GM18502 (cell line): ENCODE results near the gene PPM1L.
A peak's percentile ranks its signal among the peaks of the same experiment; 100 is the strongest.

Experiments
- ATAC-seq: cut with Tn5 transposase; IDR thresholded peaks from one replicate; pipeline ENCODE4 v1.9.1; 2021; ENCODE audit warnings: mild to moderate bottlenecking; ENCODE audit not compliant: unreplicated experiment, poor library complexity

The PPM1L gene

GRCh38 chr3:160758929-160759577, 3.0 kb downstream of the PPM1L start:
- ATAC-seq = no peak

DNA sequence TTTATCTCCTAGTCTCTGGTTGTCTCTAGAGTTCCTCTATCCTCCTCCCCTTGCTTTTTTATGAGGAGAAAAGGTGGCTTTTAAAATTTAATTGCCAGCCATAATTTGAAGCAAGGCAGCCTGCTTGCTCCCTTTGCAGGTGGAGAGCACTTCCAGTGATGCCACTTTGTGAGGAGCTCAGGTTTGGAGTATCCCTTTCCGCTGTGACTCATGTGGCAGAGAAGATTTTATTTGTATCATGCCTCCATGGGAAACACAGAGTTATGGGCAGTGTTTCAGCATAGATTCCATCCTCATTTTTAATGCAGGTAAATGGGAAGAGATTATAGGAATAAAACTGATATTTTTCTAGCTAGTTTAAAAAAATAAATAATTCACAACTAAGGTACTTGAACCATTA, 7.0 kb downstream of the PPM1L start:
- no peak for ATAC-seq

GRCh38 chr3:160765211-160765610, 9.2 kb downstream of the PPM1L start:
- no peak for ATAC-seq

DNA sequence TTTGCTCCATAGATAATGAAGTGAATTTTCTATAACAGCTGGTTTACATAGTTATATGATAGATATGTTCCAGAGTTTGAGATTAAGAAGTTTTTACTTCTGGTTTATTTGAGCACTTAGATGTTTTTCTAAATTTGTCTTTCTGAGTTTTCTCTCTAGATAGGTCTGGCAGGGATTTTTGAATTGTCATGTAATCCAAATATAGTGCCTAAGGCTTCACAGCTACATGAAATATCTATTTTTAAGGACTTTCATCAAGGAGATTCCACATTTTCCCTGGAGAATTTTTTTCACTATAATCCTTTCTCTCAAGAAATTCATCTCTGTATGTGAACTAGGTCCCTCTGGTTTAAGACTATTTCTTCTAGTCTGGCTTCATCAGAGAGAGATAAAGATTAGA, 12.0 kb downstream of the PPM1L start:
- no peak for ATAC-seq

- no peak for ATAC-seq
These were observed 12.9 kb downstream of the PPM1L start for GRCh38 chr3:160768918-160769317.

DNA sequence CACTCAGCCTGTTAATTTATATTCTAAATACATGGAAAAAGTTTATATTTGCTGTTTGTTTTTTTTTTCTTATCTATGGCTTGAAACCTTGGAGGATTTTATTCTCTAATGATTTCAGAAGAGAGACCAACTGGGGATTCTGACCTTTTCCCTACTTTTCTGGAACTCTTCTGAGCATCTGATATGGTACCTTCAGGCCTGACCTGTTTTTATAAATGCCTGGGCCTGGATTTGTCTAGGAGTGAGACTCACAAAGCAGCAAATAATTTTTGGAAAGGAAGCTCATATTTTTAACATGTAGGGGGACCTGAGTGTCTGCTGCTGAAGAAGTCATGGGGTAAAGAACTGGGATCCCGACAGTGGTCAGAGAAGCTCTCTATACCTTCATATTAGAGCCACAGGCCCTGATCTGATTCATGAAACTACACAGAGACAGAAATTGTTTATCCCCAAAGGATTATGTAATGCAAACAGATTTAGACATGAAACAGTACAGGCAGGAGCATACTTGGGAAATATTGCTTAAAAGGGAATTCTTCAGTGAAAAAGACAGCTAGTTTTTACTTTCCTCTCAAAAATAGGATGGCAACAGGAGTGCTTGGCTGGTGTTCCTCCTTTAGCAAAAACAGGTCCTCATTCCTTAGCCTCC, 15.9 kb downstream of the PPM1L start:
- no peak for ATAC-seq

- no peak for ATAC-seq
These were observed 17.7 kb downstream of the PPM1L start for GRCh38 chr3:160773722-160774121.

GRCh38 chr3:160774172-160774571, 18.1 kb downstream of the PPM1L start:
- ATAC-seq = no peak

DNA sequence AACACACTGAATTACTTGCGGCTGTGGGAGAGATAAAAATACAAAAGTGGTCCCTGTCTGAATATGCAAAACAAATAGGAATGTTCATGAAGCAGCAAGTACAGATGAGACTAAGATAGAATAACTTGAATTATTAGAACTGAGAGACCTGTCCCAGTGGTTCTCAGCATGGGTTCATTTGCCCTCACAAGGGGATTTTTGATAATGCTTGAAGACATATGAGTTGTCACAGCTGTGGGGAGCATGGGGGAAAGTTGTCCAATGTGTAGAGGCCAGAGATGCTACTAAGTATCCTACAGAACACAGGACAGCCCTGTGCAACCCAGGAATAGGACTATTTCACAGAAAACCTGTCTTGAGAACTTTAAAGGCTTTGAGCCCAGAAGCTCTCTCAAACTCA, 22.4 kb downstream of the PPM1L start:
- ATAC-seq = no peak

GRCh38 chr3:160779040-160779439, 23.0 kb downstream of the PPM1L start:
- ATAC-seq = no peak

GRCh38 chr3:160780245-160780644, 24.2 kb downstream of the PPM1L start:
- no peak for ATAC-seq

DNA sequence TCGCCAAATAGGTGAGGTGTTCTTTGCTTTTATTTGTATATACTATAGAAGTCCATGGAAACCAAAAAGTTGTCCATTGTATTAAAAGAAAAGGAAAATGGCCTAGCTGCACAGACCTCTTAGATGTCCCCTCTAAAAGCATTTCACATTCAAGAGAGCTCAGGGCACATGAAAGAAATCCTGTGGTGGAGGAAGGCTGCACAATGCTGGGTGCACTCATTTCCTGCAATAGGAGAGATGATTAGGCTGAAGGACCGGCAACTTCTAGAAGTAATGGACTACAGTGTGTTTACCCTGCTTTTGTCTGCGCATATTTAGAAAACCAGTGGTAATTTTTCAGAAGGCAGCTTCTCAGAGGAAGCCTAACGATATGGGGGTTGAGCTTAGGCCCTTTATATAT, 25.4 kb downstream of the PPM1L start:
- no peak for ATAC-seq

DNA sequence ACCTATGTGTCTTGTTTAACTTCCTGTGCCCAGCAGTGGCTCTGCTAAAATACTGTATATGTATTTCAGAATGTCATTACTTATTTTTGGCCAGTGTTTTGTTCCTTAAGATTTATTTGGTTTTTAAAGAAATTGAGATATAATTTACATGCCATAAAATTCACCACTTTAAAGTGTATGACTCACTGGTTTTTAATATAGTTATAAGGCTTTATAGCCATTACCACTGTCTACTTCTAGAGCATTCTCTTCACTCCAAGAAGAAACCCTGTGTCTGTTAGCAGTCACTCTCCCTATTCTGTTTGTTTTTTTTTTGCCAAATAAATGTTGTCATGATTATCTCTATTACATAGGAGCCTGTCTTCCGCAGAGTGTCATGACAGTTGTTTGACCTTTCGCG, 25.8 kb downstream of the PPM1L start:
- ATAC-seq = no peak

- no peak for ATAC-seq
These were observed 28.8 kb downstream of the PPM1L start for GRCh38 chr3:160784853-160785252.

DNA sequence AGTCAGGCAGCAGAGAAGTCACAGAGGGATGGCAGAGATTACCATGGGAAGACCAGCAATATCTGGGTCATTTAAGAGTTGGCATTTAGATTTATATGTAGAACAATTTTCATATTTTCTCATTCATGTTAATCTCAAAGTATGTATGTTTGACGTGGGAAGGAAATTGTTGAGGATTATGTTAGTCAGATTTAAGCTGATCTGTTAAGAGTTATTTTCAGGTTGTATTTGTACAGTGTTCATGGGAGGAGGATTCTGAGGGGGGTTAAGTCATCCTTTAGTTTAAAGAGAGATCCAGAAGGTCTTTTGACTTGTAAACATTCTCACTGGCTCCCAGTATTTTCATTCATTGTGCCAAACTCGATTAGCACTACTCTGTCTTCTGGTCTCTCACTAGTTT, 34.7 kb downstream of the PPM1L start:
- no peak for ATAC-seq

DNA sequence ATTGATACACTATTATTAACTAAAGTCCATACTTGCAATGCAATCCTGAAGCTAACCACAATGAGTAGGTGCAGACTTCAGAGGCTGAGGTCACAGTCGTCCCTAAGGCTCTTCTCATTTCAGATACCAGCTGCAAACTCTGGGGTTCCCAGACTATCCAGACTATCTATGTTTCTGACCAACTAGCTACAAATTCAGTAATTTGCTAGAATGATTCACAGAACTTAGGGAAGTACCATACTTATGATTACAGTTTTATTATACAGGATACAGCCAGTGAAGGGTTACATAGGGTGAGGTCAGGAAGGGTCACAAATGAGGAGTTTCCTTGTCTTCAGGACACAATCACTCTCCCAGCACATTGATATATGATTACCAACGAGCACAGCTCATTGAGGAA, 36.5 kb downstream of the PPM1L start:
- ATAC-seq = no peak

GRCh38 chr3:160793722-160794252, 37.8 kb downstream of the PPM1L start:
- ATAC-seq = no peak

GRCh38 chr3:160796089-160796812, 40.2 kb downstream of the PPM1L start:
- ATAC-seq = no peak

- ATAC-seq = no peak
These were observed 40.8 kb downstream of the PPM1L start for GRCh38 chr3:160796813-160797164.

- no peak for ATAC-seq
These were observed 41.3 kb downstream of the PPM1L start for GRCh38 chr3:160797356-160797755.

GRCh38 chr3:160801386-160802118, 45.5 kb downstream of the PPM1L start:
- peak; percentile 96 for ATAC-seq
